Stimulated activated CD4-positive, alpha-beta T cell treated with anti-CD3 and anti-CD28 coated beads, Interleukin-12 subunit alpha, Interleukin-12 subunit beta, amount 100 ng/mL, for 4 hours (primary cell): ENCODE results near the gene MAL.

Experiments
- DNase-seq: peaks from one replicate; pipeline ENCODE4 v3.0.0-alpha.2; 2020

MAL gene

DNA sequence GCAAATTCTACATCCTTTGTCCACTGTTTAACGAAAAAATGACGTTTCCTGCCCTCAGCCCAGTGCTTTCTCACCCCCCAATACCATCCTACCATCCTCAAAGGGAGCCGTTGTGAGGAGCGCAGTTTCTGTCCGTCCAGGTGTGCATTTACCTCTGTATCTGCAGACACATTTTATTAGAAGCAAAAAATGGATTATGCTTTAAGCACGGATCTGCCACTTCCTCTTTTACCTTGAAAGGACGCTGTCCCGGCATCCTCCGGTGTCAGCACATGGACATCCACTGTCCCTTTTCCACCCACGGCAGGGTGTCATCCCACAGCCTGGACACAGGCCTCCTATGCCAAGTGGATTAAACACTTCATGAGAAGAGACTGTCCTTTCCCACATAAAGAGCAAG lies 7.2 kb upstream of the MAL start:
- DNase-seq: no peak

GRCh38 chr2:95018861-95019550 lies 6.5 kb upstream of the MAL start:
- no peak for DNase-seq

DNA sequence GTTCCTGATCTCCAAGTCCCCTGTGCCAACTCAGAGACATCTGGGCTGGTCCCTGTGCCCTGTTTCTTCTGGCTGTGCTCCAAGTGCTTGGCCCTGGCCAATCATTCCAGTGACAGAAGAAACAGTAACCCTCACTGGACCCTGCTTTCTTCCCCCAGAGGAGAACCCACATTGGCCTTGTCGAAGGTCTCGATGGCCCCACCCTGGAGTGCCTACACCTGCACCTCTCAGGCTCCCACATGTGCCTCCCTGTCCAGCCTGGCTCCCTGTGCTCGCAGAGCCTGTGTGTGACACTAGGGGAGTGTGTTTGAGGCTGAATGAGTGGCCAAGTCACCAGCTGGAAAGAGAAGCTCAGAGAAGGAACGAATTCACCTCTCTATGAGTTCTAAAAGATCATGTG lies 5.9 kb upstream of the MAL start:
- no peak for DNase-seq

DNA sequence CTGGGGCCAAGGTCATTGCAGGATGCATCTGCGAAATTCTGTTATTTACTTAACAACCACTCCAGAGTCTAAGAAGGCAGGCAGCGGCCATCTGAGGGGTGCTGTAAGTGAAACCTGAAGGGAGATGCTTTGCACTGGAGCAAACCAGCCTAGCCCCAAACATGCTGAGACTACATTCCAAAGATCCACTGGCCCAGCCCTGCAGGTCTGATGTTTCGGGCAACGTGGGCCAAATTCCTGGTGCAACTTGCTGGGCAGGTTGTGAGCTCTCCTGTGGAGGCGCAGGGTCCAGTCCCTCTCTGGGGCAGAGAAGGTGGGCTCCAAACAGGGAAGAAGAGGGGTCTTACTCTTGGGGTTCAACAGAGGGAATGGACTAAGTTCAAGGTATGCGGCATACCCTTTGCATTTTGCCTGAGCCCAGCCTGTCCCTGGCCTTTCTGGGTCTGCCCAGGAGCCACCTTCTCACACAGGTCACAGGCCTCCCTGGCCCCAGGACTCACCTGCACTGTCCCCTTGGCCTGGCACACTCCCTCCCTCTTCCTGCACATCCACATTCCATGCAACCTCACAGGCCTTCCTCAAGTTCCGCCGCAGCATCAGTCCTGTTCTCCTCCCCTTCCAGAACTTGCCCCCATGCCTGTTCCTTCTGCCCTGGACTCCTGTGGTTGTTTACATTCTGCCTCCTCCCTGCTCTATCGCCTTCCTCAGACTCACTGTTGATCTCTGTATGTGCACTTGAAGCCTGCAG lies 5.1 kb upstream of the MAL start:
- DNase-seq: no peak

GRCh38 chr2:95021023-95021416 lies 4.5 kb upstream of the MAL start:
- no peak for DNase-seq

GRCh38 chr2:95021847-95022246 lies 3.7 kb upstream of the MAL start:
- no peak for DNase-seq

DNA sequence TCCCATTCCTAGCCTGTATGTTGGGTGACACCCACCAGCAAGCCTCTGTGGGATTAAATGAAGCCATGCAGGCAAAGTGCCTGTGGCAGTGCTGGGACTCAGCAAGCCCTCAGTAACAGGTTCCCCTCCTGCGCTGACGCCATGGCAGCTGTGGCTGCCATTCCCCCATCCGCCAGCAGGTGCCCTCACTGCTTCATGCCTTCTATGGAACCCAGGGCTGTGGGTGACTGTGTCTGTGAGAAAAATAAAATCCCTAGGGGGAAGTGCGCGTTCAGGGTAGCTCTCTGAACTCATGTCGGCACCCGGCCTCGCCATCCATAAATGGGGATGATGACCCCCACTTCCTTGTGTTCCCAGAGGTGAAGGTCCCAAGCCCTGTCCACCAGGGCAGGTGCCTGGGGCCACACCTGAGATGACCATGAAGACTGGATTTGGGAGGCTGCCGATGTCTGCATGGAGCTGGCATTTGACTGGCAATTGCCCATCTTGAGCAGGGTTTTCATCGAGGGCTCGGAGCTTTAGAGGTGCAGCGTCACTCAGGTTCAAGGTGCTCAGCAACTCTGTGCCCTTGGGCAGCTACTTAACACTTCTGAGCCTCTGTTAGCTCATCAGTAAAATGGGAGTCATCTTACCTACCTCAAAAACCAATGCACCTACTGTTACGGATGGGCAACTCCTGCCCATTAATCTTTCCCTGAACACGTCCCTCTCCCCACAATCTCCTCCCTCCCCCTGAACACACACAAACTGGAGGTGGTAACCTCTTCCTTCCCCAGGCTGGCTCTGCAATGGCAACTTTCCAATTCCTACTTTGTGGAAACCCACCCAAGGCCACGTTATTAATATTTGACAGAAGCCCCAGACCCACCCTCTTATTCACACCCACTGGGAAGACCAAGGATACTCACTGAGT lies 2.9 kb upstream of the MAL start:
- peak; percentile 85 for DNase-seq

DNA sequence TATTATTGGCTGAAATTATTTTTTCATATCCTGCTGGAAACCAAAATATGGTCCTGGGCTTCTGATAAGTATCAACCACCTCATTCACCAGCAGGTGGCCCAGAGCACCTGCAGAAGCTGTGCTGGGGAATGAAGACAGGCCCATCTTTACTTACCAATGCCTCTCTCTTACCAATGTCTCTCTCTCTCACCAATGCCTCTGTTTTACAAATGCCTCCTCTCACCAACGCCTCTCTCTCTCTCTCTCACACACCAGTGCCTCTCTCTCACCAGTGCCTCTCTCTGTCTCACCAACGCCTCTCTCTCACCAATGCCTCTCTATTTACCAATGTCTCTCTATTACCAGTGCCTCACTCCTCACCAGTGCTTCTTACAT lies 2.3 kb upstream of the MAL start:
- DNase-seq: peak; percentile 42

- no peak for DNase-seq
Measured at GRCh38 chr2:95024371-95024770, 1.1 kb upstream of the MAL start.

- DNase-seq: peak; percentile 31
Measured at GRCh38 chr2:95024960-95025405, 525 bp upstream of the MAL start.

GRCh38 chr2:95026471-95027368 lies 1.2 kb downstream of the MAL start:
- peak; percentile 30 for DNase-seq

DNA sequence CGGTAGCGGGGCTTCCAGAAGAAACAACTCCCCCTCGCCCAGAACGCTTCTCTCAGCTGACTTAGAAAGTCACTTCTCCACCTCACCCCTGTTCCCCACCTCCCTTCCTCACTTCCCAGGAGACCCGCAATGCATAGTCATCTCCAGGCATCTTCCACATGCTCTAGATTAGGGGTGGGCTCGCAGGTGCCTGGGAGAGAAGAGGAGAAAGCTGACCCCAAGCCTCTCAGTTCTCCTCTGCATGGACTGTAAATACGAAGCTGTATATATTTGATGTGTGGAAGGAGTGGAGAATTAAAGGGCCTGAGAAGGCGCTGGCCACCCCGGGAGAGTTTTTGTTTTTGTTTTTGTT lies 1.8 kb downstream of the MAL start:
- no peak for DNase-seq

GRCh38 chr2:95029898-95030341 lies 4.4 kb downstream of the MAL start:
- DNase-seq: no peak

DNA sequence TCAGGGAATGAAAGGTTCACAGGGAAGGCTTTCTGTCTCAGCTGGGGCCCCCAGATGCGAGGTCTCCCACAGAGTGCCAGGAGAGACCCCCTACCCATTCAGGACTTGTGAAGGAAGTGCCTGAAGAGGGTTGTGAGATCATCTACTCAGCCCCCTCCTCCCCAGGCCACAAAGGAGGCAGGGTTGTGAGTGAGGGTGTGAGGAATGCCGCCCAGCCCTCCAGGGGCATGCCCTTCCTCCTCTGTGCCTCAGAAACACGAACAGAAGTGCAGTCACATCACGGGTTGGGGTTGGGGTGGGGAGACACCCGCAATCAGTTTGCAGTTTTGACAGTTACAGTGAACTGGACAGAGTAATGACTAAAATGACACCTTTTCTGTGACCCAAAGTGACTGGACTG lies 5.0 kb downstream of the MAL start:
- DNase-seq: no peak

DNA sequence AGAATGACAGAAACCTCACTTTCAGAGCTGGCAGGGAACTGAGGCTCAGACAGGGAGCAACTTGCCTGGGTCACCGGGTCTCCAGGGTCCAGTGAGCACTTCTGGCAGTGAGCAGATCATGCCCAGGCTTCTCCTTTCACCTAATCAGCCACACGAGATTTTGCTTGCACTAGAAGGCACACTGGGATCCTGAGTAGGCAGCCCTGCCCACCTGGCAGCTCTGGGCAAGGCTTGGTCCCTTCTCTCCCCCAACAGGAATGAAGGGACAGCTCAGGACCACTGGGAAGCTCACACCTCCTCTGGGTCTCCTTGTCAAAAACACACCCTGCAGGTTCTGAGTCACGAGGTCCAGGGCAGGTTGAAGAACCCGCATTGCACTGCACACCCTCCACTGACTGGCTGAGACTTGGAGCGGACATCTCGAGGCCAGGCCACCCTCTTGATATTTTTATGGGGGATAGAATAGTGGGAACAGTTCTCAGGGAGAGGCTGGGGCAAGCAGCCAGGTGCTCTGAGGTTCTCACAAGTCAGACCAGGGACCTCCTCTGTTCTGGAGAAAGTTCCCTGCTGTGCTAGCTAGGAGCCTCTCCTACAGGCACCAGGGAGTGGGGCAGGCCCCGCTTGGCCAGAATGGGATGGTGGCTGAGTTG lies 5.7 kb downstream of the MAL start:
- no peak for DNase-seq

- DNase-seq: no peak
Measured at GRCh38 chr2:95031726-95032116, 6.2 kb downstream of the MAL start.

DNA sequence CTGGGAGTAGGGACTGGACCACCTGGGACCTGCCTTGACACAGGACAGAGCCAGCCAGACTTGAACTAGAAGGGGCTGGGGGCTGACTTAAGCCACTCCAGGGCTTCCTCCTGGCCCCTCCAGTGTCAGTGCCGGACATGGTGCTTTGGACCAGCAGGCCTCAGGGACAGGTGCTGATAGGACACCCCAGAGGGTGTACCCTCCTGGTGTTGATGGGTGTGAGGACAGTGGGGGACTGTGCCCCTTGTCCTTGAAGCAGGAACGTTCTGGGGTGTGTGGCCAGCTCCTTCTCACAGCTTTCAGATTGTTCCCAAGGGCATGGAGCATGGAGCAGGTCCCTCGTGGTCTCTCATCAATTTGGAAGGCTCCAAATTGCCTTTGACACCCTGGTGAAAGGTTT lies 6.8 kb downstream of the MAL start:
- DNase-seq: no peak

DNA sequence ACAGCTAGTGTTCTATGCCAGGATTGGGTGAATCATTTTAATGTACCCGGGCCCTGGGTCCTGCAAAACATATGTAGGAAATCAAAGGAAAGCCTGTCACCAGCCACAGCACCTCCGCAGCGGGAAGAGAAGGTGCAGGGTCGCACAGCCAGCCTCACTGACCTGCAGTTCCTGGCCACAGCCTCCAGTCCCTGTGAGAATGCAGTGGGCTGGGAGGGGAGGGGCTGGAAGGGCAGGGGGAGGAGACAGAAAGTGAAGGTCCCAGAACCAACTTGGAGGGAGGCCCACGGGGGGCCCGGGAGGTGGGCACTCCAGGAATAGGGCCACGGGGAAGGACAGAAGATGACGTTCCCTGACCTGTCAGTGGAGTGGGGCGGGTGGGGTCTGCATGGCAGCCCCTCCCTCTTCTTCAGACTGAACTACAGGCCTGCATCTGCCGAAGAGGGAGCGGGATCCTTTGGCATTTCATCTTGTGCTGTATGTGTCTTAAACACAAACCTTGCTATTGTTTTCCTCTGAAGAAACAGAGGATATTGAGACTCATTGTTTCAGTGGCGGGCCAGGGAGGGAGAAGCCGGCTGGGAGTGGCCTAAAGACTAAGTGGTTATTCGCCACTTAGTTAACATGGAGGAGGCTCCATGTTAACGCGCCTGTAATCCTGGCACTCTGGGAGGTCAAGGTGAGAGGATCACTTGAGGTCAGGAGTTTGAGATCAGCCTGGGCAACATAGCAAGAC lies 7.5 kb downstream of the MAL start:
- no peak for DNase-seq

GRCh38 chr2:95034221-95034620 lies 8.7 kb downstream of the MAL start:
- DNase-seq: no peak

- DNase-seq: no peak
Measured at GRCh38 chr2:95034818-95035217, 9.3 kb downstream of the MAL start.
